Panc1 (cell line): ENCODE data around the gene CCM2L. TPM values are rescaled to one million over a fixed set of nuclear protein-coding genes. Genes with fewer than 3 reads are reported as not detected.

Experiments used
- ATAC-seq: fragments of 200-7000 bp; cut with Tn5 transposase; 2 replicates; pipeline ENCODE4 v1.9.1; 2020; ENCODE audit warnings: mild to moderate bottlenecking, moderate library complexity
- BruUV-seq: library from RNA; stranded (reverse); fragments of 400-500 nt; replicated peaks from 2 replicates; lab custom pipeline; 2021; lab: Mats Ljungman, UMichigan
- CTCF ChIA-PET: fragments of 300-600 bp; sonication (Branson Sonifier 250); formaldehyde crosslinking; loops from one replicate; lab custom pipeline; 2022; ENCODE audit warnings: antibody characterized with exemption; lab: Charles Lee
- POLR2A ChIA-PET: fragments of 300-600 bp; sonication (Branson Sonifier 250); formaldehyde crosslinking; loops from one replicate; lab custom pipeline; 2022; ENCODE audit warnings: antibody characterized with exemption; lab: Charles Lee
- DNase-seq: peaks from one replicate; pipeline ENCODE4 v3.0.0-alpha.2; 2010; ENCODE audit warnings: low read depth, low spot score
- H3K27ac ChIP-seq: 2 replicates; pipeline ENCODE4 v1.5.1; 2011; ENCODE audit warnings: mild to moderate bottlenecking, low read length, inconsistent platforms
- H3K27me3 ChIP-seq: fragments of 200-500 bp; sonication (Bioruptor generic); 2 replicates; pipeline ENCODE4 v1.6.0; 2014; ENCODE audit warnings: low read length, inconsistent platforms; ENCODE audit not compliant: control insufficient read depth, insufficient read depth
- H3K36me3 ChIP-seq: fragments of 200-500 bp; sonication (Bioruptor generic); 2 replicates; pipeline ENCODE4 v1.5.1; 2014; ENCODE audit warnings: inconsistent platforms, mild to moderate bottlenecking, low read length, moderate library complexity; ENCODE audit not compliant: control insufficient read depth, insufficient read depth
- H3K4me1 ChIP-seq: 2 replicates; pipeline ENCODE4 v1.5.1; 2011; ENCODE audit warnings: inconsistent platforms, mild to moderate bottlenecking, low read length, moderate library complexity; ENCODE audit not compliant: control insufficient read depth, insufficient read depth
- H3K4me3 ChIP-seq, 2 experiments: 2 replicates each; pipeline ENCODE4 v1.5.1; 2011 to 2012; ENCODE audit warnings: low read depth in 2 of 2, low read length in 2 of 2, mild to moderate bottlenecking in 2 of 2, inconsistent platforms in 1 of 2, moderate library complexity in 1 of 2
- H3K9me3 ChIP-seq: fragments of 200-500 bp; sonication (Bioruptor generic); 2 replicates; pipeline ENCODE4 v1.5.1; 2014; ENCODE audit warnings: low read depth, mild to moderate bottlenecking, inconsistent platforms, low read length, moderate library complexity; ENCODE audit not compliant: control insufficient read depth, insufficient read depth
- POLR2AphosphoS5 ChIP-seq: IDR thresholded peaks from 2 replicates; pipeline ENCODE4 v1.6.1; 2012; ENCODE audit warnings: mild to moderate bottlenecking, low read depth, low read length, moderate library complexity
- SIN3A ChIP-seq: IDR thresholded peaks from 2 replicates; pipeline ENCODE4 v1.6.1; 2012; ENCODE audit warnings: low read depth, mild to moderate bottlenecking, low read length, moderate library complexity, borderline replicate concordance; ENCODE audit not compliant: insufficient read depth
- TCF7L2 ChIP-seq: IDR thresholded peaks from 2 replicates; pipeline ENCODE4 v1.6.1; 2011; ENCODE audit warnings: mild to moderate bottlenecking, low read depth, low read length, inconsistent platforms
- in situ Hi-C: cut with HindIII; loops from 2 replicates; pipeline ENCODE4 v1.10.0; 2016; ENCODE audit warnings: low sequenced_read_pairs, low pct_unique_long_range_greater_than_20kb
- intact Hi-C: fragments of 100-400 bp; cut with micrococcal nuclease; formaldehyde crosslinking; loops from one replicate; pipeline ENCODE4 v1.10.0; 2022; ENCODE audit not compliant: unreplicated experiment
- total RNA-seq: library from RNA; stranded (reverse); gene quantifications from one replicate; pipeline ENCODE4 v1.2.1, GENCODE V29; 2021; ENCODE audit not compliant: unreplicated experiment
- TF ChIP-seq, protein P1 (sequence below): fragments of 450-650 bp; IDR thresholded peaks from 2 replicates; pipeline ENCODE4 v1.5.1; 2017; ENCODE audit warnings: mild to moderate bottlenecking
- TF ChIP-seq, protein P2 (sequence below), 2 experiments: IDR thresholded peaks; 2 replicates each; pipeline ENCODE4 v1.6.1; 2011 to 2012; ENCODE audit warnings: low read depth in 2 of 2, control low read depth in 1 of 2, low read length in 1 of 2, mild to moderate bottlenecking in 1 of 2, moderate library complexity in 1 of 2; ENCODE audit not compliant: insufficient read depth in 1 of 2

Gene CCM2L
- total RNA-seq, 1 experiment from 2014 or later: 45.4 TPM

DNA sequence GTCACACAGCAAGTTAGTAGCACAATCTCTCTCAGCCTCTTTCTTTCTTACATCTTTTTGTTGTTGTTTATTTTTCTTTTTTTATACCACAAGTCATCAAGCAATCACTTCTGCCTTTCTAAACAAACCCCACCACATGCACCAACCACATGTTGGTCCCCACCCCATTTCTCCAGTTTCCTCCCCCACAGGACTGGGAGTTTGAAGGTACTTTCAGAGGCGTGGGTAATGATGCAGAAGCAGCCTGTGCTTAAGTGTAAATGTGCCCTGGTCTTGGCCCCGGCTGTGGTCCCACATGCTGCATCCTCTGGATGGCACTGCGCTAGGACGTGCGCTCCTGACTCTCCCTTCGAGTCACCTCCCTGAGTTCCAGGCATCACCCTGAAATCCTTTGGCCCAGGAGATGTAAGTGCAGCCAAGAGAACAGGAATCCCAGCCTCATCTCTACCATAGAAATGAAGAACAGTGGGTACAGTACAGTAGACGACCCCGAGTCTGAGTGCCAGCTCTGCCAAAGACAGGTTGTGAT, 47.5 kb downstream of the CCM2L start:
- no peak for ATAC-seq
- Histone ChIP-seq H3K27ac (no peak overlapping the region), H3K4me1 (no peaks in the 10 kb centered on the region), H3K4me3 (no peak overlapping the region), H3K36me3 (no peaks in the 10 kb centered on the region), H3K9me3 (no peaks in the 10 kb centered on the region), H3K27me3 (peaks cover 16% of the 10 kb centered on the region)
- in situ Hi-C loops (no loop called here), intact Hi-C loops (no loop called here)
- DNase-seq: no peak
- no TSS peak for BruUV-seq
- TF ChIP-seq TCF7L2 (no peak), POLR2AphosphoS5 (no peak), SIN3A (no peak)
- TF ChIP-seq, protein P1, sequence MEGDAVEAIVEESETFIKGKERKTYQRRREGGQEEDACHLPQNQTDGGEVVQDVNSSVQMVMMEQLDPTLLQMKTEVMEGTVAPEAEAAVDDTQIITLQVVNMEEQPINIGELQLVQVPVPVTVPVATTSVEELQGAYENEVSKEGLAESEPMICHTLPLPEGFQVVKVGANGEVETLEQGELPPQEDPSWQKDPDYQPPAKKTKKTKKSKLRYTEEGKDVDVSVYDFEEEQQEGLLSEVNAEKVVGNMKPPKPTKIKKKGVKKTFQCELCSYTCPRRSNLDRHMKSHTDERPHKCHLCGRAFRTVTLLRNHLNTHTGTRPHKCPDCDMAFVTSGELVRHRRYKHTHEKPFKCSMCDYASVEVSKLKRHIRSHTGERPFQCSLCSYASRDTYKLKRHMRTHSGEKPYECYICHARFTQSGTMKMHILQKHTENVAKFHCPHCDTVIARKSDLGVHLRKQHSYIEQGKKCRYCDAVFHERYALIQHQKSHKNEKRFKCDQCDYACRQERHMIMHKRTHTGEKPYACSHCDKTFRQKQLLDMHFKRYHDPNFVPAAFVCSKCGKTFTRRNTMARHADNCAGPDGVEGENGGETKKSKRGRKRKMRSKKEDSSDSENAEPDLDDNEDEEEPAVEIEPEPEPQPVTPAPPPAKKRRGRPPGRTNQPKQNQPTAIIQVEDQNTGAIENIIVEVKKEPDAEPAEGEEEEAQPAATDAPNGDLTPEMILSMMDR: no peak
- TF ChIP-seq, protein P2, sequence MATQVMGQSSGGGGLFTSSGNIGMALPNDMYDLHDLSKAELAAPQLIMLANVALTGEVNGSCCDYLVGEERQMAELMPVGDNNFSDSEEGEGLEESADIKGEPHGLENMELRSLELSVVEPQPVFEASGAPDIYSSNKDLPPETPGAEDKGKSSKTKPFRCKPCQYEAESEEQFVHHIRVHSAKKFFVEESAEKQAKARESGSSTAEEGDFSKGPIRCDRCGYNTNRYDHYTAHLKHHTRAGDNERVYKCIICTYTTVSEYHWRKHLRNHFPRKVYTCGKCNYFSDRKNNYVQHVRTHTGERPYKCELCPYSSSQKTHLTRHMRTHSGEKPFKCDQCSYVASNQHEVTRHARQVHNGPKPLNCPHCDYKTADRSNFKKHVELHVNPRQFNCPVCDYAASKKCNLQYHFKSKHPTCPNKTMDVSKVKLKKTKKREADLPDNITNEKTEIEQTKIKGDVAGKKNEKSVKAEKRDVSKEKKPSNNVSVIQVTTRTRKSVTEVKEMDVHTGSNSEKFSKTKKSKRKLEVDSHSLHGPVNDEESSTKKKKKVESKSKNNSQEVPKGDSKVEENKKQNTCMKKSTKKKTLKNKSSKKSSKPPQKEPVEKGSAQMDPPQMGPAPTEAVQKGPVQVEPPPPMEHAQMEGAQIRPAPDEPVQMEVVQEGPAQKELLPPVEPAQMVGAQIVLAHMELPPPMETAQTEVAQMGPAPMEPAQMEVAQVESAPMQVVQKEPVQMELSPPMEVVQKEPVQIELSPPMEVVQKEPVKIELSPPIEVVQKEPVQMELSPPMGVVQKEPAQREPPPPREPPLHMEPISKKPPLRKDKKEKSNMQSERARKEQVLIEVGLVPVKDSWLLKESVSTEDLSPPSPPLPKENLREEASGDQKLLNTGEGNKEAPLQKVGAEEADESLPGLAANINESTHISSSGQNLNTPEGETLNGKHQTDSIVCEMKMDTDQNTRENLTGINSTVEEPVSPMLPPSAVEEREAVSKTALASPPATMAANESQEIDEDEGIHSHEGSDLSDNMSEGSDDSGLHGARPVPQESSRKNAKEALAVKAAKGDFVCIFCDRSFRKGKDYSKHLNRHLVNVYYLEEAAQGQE (IDR thresholded peaks at IDR 0.05; ENCODE audit: insufficient read depth in 1 of 2, low read depth in 2 of 2, low read length in 1 of 2): no peak
- CTCF ChIA-PET: no interaction called here
- POLR2A ChIA-PET: interaction anchor here (0.6 kb wide), 1 partner anchor 9 kb away, joined by 4 read pairs; no protein-coding TSS in a partner anchor

DNA sequence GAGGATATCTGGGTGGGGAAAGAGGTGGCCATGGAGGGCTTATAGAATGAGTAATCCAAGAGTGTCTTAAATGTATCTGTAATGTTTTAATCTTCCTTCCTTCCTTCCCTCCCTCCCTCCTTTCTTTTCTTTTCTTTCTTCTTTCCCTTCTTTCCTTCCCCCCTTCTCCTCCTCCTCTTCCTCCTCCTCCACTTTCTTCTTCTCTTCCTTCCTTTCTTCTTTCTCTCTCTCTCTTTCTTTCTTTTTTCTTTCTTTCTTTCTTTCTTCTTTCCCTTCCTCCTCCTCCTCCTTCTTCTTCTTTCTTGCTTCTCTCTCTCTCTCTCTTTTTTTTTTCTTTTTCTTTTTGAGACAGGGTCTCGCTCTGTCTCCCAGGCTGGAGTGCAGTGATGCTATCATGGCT, 49.0 kb downstream of the CCM2L start:
- no TSS peak for BruUV-seq
- H3K4me1 ChIP-seq: no peaks in the 10 kb centered on the region
- H3K36me3 ChIP-seq: no peaks in the 10 kb centered on the region
- in situ Hi-C loops (no loop called here), intact Hi-C loops (no loop called here)
- H3K9me3 ChIP-seq: no peaks in the 10 kb centered on the region
- peaks cover 16% of the 10 kb centered on the region for H3K27me3 ChIP-seq
- H3K27ac ChIP-seq: no peak overlapping the region
- TF ChIP-seq, protein P2 (IDR thresholded peaks at IDR 0.05; ENCODE audit: insufficient read depth in 1 of 2, low read depth in 2 of 2, low read length in 1 of 2): no peak
- no peak for TF ChIP-seq SIN3A
- TF ChIP-seq POLR2AphosphoS5: no peak
- TF ChIP-seq, protein P1: no peak
- no peak for TF ChIP-seq TCF7L2
- CTCF ChIA-PET: interaction anchor here (0.6 to 1.1 kb wide), 2 partner anchors 32 to 206 kb away, joined by 4 read pairs; no protein-coding TSS in a partner anchor
- DNase-seq (no peak), ATAC-seq (no peak)
- POLR2A ChIA-PET: no interaction called here
- H3K4me3 ChIP-seq: no peak overlapping the region
